Measurements from ENCODE around the gene GPR107. TPM values are rescaled to one million over a fixed set of nuclear protein-coding genes. Genes with fewer than 3 reads are reported as not detected.

The GPR107 gene
- total RNA-seq, 1 experiment from 2014 or later, result 33.2 TPM

- no peak for TF ChIP-seq PRDM15 (CRISPR knock-in tag; IDR thresholded peaks at IDR 0.05)
These were observed 9.8 kb upstream of the GPR107 start (continued) for GRCh38 chr9:130043654-130044623.

- H3K27ac Mint-ChIP-seq, result no peak overlapping the region
- no peak for TF ChIP-seq ZNF396 (CRISPR knock-in tag; IDR thresholded peaks at IDR 0.05; ENCODE audit: borderline replicate concordance)
- TF ChIP-seq ATF3 (CRISPR knock-in tag; conservative IDR thresholded peaks at IDR 0.05), result no peak
- no peak for TF ChIP-seq CREM (CRISPR knock-in tag; IDR thresholded peaks at IDR 0.05)
- no peak for TF ChIP-seq AR (CRISPR knock-in tag; IDR thresholded peaks at IDR 0.05)
- TF ChIP-seq HMGXB4 (CRISPR knock-in tag; IDR thresholded peaks at IDR 0.05), result no peak
- TF ChIP-seq E2F5 (CRISPR knock-in tag; IDR thresholded peaks at IDR 0.05), result no peak
- no peak for TF ChIP-seq IRF1 (CRISPR knock-in tag; IDR thresholded peaks at IDR 0.05)
- no peak for TF ChIP-seq CTCF (IDR thresholded peaks at IDR 0.05)
- no peak for TF ChIP-seq EMX1 (CRISPR knock-in tag; IDR thresholded peaks at IDR 0.05)
- no peaks in the 10 kb centered on the region for H3K9me3 Mint-ChIP-seq
- H3K36me3 Mint-ChIP-seq, result no peaks in the 10 kb centered on the region
- ChIA-PET POLR2A (no interaction called here), CTCF (interaction anchor here (0.7 to 1.5 kb wide), 4 partner anchors 12 to 159 kb away, joined by 3 to 4 read pairs (median 4); no protein-coding TSS in a partner anchor)
- no peak for DNase-seq (ENCODE audit: low spot score)
- H3K4me3 Mint-ChIP-seq, result no peak overlapping the region
- peaks cover 39% of the 10 kb centered on the region for H3K4me1 Mint-ChIP-seq
- peaks cover 19% of the 10 kb centered on the region for H3K27me3 Mint-ChIP-seq (ENCODE audit: low read depth)
- ATAC-seq, result no peak
These were observed 7.8 kb upstream of the GPR107 start for GRCh38 chr9:130045725-130046450.

All from WTC11 (cell line).